Ishikawa (cell line): ENCODE measurements around the gene CCDC141.

ENCODE experiments used
- CEBPB ChIP-seq: IDR thresholded peaks from 2 replicates; pipeline ENCODE4 v1.6.1; 2012
- REST ChIP-seq: IDR thresholded peaks from 2 replicates; pipeline ENCODE4 v1.6.1; 2012; ENCODE audit warnings: low read depth, mild to moderate bottlenecking
- TEAD4 ChIP-seq: IDR thresholded peaks from 2 replicates; pipeline ENCODE4 v1.6.1; 2012

- TF ChIP-seq TEAD4 (no peak), REST (no peak), CEBPB (no peak)
Observed at GRCh38 chr2:178810422-178810821, 239.5 kb downstream of the CCDC141 start.
